Fibroblast of lung (primary cell): Measurements from ENCODE around the gene ST6GALNAC5.

ENCODE experiments used
- CTCF ChIP-seq, 2 donors: IDR thresholded peaks in 1 of 2; conservative IDR thresholded peaks in 1 of 2; 1 replicate in 1 of 2; 2 replicates in 1 of 2; pipeline ENCODE4 v1.5.1; 2011 to 2012; ENCODE audit warnings: low read length in 2 of 2, control low read depth in 1 of 2, inconsistent platforms in 1 of 2, low read depth in 1 of 2, mild to moderate bottlenecking in 1 of 2
- EZH2 ChIP-seq: IDR thresholded peaks from 2 replicates; pipeline ENCODE4 v1.5.1; 2012; ENCODE audit warnings: low read length, control low read depth, mild to moderate bottlenecking; ENCODE audit errors: missing control alignments

- TF ChIP-seq CTCF (conservative IDR thresholded peaks at IDR 0.05 in 1 of 2, IDR thresholded peaks at IDR 0.05 in 1 of 2; ENCODE audit: low read depth in 1 of 2, low read length in 2 of 2) (no peak), EZH2 (no peak)
These were observed 9.3 kb upstream of the ST6GALNAC5 start for GRCh38 chr1:76857973-76858372.
